KMS-11 (cell line): ENCODE results near the gene ELK4.

Experiments used
- H2AFZ ChIP-seq: fragments of 200-600 bp; sonication (generic); 2 replicates; pipeline ENCODE4 v1.6.1; 2016; ENCODE audit warnings: antibody characterized with exemption, mixed run types, low read depth
- H3K27ac ChIP-seq: fragments of 200-600 bp; sonication (generic); 2 replicates; pipeline ENCODE4 v1.6.1; 2016; ENCODE audit warnings: mild to moderate bottlenecking, mixed run types
- H3K27me3 ChIP-seq: fragments of 200-600 bp; sonication (generic); 2 replicates; pipeline ENCODE4 v1.6.1; 2017; ENCODE audit warnings: mild to moderate bottlenecking, low read depth, mixed run types, moderate library complexity; ENCODE audit not compliant: insufficient read depth
- H3K36me3 ChIP-seq: fragments of 200-600 bp; sonication (generic); 2 replicates; pipeline ENCODE4 v1.6.1; 2017; ENCODE audit warnings: mild to moderate bottlenecking, mixed run types; ENCODE audit not compliant: insufficient read depth
- H3K4me1 ChIP-seq: fragments of 200-600 bp; sonication (generic); 2 replicates; pipeline ENCODE4 v1.6.1; 2016; ENCODE audit warnings: mild to moderate bottlenecking, low read depth, mixed run types; ENCODE audit not compliant: poor library complexity, severe bottlenecking
- H3K4me2 ChIP-seq: fragments of 200-600 bp; sonication (generic); 2 replicates; pipeline ENCODE4 v1.7.0; 2016; ENCODE audit warnings: mild to moderate bottlenecking, mixed run types
- H3K4me3 ChIP-seq: fragments of 200-600 bp; sonication (generic); IDR thresholded peaks from 2 replicates; pipeline ENCODE4 v1.6.1; 2017; ENCODE audit warnings: low read depth, low read length, mixed read lengths; ENCODE audit not compliant: insufficient read depth
- H3K79me2 ChIP-seq: fragments of 200-600 bp; sonication (generic); 2 replicates; pipeline ENCODE4 v1.6.1; 2016; ENCODE audit warnings: low read depth, mixed run types; ENCODE audit not compliant: insufficient read depth
- H3K9ac ChIP-seq: fragments of 200-600 bp; sonication (generic); 2 replicates; pipeline ENCODE4 v1.6.1; 2016; ENCODE audit warnings: mild to moderate bottlenecking, mixed run types
- H4K20me1 ChIP-seq: fragments of 200-600 bp; sonication (generic); 2 replicates; pipeline ENCODE4 v1.6.1; 2016; ENCODE audit warnings: mild to moderate bottlenecking, mixed run types; ENCODE audit not compliant: insufficient read depth
- CTCF ChIP-seq: fragments of 200-600 bp; sonication (generic); conservative IDR thresholded peaks from 2 replicates; pipeline ENCODE4 v1.6.1; 2017; ENCODE audit warnings: low read depth, mild to moderate bottlenecking, antibody characterized with exemption, low read length, moderate library complexity, mixed read lengths

The ELK4 gene

DNA sequence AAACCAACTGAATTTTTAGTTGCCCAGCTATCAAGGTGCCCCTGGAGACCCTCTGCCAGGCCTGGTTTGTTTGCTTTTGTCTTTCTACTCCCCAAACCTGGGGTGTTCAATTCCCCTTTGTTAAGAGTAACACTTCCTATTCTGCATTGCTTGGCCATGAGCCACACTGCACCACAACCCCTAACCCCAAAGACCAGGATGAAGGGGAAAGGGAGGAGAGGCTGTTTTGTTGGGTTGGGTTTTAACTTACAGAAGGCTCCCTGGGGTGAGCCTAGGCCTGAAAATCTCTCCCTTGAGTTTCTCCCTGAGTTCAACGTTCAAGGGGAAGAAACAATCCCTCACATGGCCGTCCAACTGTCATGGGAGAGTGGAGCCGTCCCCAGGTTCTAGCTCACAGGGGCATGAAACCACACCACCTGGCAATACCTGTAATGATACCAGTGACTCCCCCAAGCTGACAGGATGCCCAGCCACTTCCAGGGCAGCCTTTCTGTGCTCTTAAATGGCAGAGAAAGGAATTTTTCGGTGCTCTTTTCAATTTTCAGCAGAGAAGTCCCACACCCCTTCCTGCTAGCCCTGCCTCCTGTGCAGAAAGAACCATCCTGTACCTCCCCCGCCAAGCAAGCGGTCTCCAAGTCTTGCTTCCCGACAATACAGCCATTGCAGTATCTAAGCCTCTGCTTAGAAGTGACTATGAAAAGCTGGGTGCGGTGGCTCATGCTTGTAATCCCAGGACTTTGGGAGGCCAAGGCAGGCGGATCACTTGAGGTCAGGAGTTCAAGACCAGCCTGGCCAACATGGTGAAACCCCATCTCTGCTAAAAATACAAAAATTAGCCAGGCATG, 33.6 kb upstream of the ELK4 start:
- Histone ChIP-seq H3K9ac (no peak overlapping the region), H3K27ac (no peak overlapping the region), H3K4me3 (no peak overlapping the region)

GRCh38 chr1:205664399-205665017, 32.7 kb upstream of the ELK4 start:
- H3K4me1 ChIP-seq = no peaks in the 10 kb centered on the region

More for the DNA sequence above, 33.6 kb upstream of the ELK4 start:
- Histone ChIP-seq H4K20me1 (no peaks in the 10 kb centered on the region; the same call in 1 of the 2 replicates), H3K4me1 (no peaks in the 10 kb centered on the region), H3K27me3 (peaks cover 11% of the 10 kb centered on the region; the same call in 1 of the 2 replicates), H3K79me2 (no peaks in the 10 kb centered on the region), H2AFZ (no peak overlapping the region), H3K36me3 (no peaks in the 10 kb centered on the region), H3K4me2 (no peak overlapping the region)
- TF ChIP-seq CTCF = no peak

GRCh38 chr1:205663286-205663936, 31.6 kb upstream of the ELK4 start:
- no peak overlapping the region for H3K27ac ChIP-seq
- no peak overlapping the region for H3K4me2 ChIP-seq
- peaks cover 16% of the 10 kb centered on the region; the same call in 1 of the 2 replicates for H3K27me3 ChIP-seq
- no peak for TF ChIP-seq CTCF
- H3K36me3 ChIP-seq = no peaks in the 10 kb centered on the region
- no peak overlapping the region for H3K4me3 ChIP-seq
- H3K9ac ChIP-seq = no peak overlapping the region
- H2AFZ ChIP-seq = no peak overlapping the region
- H3K79me2 ChIP-seq = no peaks in the 10 kb centered on the region
- no peaks in the 10 kb centered on the region for H3K4me1 ChIP-seq
- no peaks in the 10 kb centered on the region; the same call in 1 of the 2 replicates for H4K20me1 ChIP-seq

More at GRCh38 chr1:205664399-205665017, 32.7 kb upstream of the ELK4 start:
- no peak overlapping the region for H3K27ac ChIP-seq
- H3K79me2 ChIP-seq = no peaks in the 10 kb centered on the region
- H3K9ac ChIP-seq = no peak overlapping the region
- H3K36me3 ChIP-seq = no peaks in the 10 kb centered on the region
- peaks cover 16% of the 10 kb centered on the region; the same call in 1 of the 2 replicates for H3K27me3 ChIP-seq
- TF ChIP-seq CTCF = no peak
- H3K4me3 ChIP-seq = no peak overlapping the region
- no peaks in the 10 kb centered on the region; the same call in 1 of the 2 replicates for H4K20me1 ChIP-seq
- H2AFZ ChIP-seq = no peak overlapping the region
- H3K4me2 ChIP-seq = no peak overlapping the region

DNA sequence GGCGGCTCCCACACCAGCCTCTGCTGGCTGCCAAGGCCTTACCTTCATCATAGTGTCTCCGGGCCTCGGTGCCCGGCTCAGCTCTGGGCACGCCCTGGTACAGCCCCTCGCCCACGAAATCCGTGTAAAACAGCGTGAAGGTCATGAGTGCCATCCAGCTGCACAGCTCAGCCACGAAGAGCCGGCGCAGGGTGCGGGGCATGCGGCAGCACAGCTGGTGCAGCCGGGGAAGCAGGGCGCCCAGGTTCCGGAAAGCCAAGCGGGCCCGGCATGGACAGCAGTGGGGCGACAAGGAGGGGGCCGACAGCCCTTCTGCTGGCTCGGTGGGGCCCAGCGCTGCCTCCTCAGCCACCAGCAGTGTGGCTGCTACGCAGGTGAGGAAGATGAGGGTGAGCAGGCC, 31.0 kb upstream of the ELK4 start:
- Histone ChIP-seq H3K4me3 (no peak overlapping the region), H3K27me3 (peaks cover 16% of the 10 kb centered on the region; the same call in 1 of the 2 replicates), H3K79me2 (no peaks in the 10 kb centered on the region), H2AFZ (no peak overlapping the region), H3K4me2 (no peak overlapping the region), H3K4me1 (no peaks in the 10 kb centered on the region), H4K20me1 (no peaks in the 10 kb centered on the region; the same call in 1 of the 2 replicates), H3K27ac (no peak overlapping the region), H3K9ac (no peak overlapping the region), H3K36me3 (no peaks in the 10 kb centered on the region)
- no peak for TF ChIP-seq CTCF
